Activated T-helper 2 cell treated with anti-CD3 and anti-CD28 coated beads, Interferon-gamma antibody, Interleukin-2, Interleukin-4, amounts not matched to agents 10 μg/mL and 5 μg/mL and 100 μg/mL, durations not matched to agents 14 hours and 24 hours and 36 hours (primary cell): ENCODE results near the gene TSC22D1. TPM values are rescaled to one million over a fixed set of nuclear protein-coding genes. Genes with fewer than 3 reads are reported as not detected.
"Not testable (repeated sequence)": the region's sequence is repeated elsewhere in the genome, so short reads cannot be mapped to it uniquely, and the experiment has no call there.

Source experiments
- DNase-seq: peaks from one replicate; pipeline ENCODE4 v3.0.0; 2021; ENCODE audit warnings: low spot score
- H3K27ac Mint-ChIP-seq: one replicate; pipeline ENCODE4 v1.8.0; 2021; ENCODE audit warnings: mixed read lengths
- H3K27me3 Mint-ChIP-seq: one replicate; pipeline ENCODE4 v1.8.0; 2021; ENCODE audit warnings: low read depth, mixed read lengths
- H3K36me3 Mint-ChIP-seq: one replicate; pipeline ENCODE4 v1.8.0; 2021; ENCODE audit warnings: low read depth, mixed read lengths
- H3K4me1 Mint-ChIP-seq: one replicate; pipeline ENCODE4 v1.8.0; 2021; ENCODE audit warnings: low read depth, mixed read lengths
- H3K4me3 Mint-ChIP-seq: one replicate; pipeline ENCODE4 v1.8.0; 2021; ENCODE audit warnings: low read depth, mild to moderate bottlenecking, moderate library complexity, mixed read lengths
- H3K9me3 Mint-ChIP-seq: one replicate; pipeline ENCODE4 v1.8.0; 2021; ENCODE audit warnings: mixed read lengths
- intact Hi-C: fragments of 100-400 bp; cut with micrococcal nuclease; formaldehyde crosslinking; loops from one replicate; pipeline ENCODE4 v1.15.1; 2023
- total RNA-seq: library from RNA; stranded (reverse); gene quantifications from 2 replicates; pipeline ENCODE4 v1.2.3, GENCODE V29; 2022

The TSC22D1 gene
- total RNA-seq, 1 donor from 2014 or later: 5.0 TPM

GRCh38 chr13:44487989-44488388 is 88.1 kb downstream of the TSC22D1 start:
- Mint-ChIP-seq H3K9me3 (no peaks in the 10 kb centered on the region), H3K36me3 (no peaks in the 10 kb centered on the region), H3K4me1 (peaks cover 11% of the 10 kb centered on the region), H3K4me3 (no peak overlapping the region), H3K27ac (no peak overlapping the region), H3K27me3 (peaks cover 2% of the 10 kb centered on the region)
- DNase-seq: no peak
- intact Hi-C loops: no loop called here

- peaks cover 11% of the 10 kb centered on the region for H3K4me1 Mint-ChIP-seq
- no peak overlapping the region for H3K27ac Mint-ChIP-seq
- DNase-seq: no peak
- no peak overlapping the region for H3K4me3 Mint-ChIP-seq
- H3K36me3 Mint-ChIP-seq: no peaks in the 10 kb centered on the region
- intact Hi-C loops: loop anchor here (5.0 kb wide), 1 partner anchor 93 kb away; the partner anchor contains the start of gene TSC22D1
- H3K9me3 Mint-ChIP-seq: no peaks in the 10 kb centered on the region
- peaks cover 6% of the 10 kb centered on the region for H3K27me3 Mint-ChIP-seq
Measured at GRCh38 chr13:44484562-44485138, 91.5 kb downstream of the TSC22D1 start.

GRCh38 chr13:44474122-44474910 is 101.8 kb downstream of the TSC22D1 start:
- intact Hi-C loops: no loop called here
- Mint-ChIP-seq H3K36me3 (no peaks in the 10 kb centered on the region), H3K4me3 (no peak overlapping the region), H3K9me3 (no peaks in the 10 kb centered on the region), H3K27me3 (peaks cover 8% of the 10 kb centered on the region), H3K4me1 (no peaks in the 10 kb centered on the region), H3K27ac (no peak overlapping the region)
- DNase-seq: no peak

- Mint-ChIP-seq H3K4me3 (no peak overlapping the region), H3K27ac (no peak overlapping the region), H3K4me1 (no peaks in the 10 kb centered on the region), H3K27me3 (peaks cover 15% of the 10 kb centered on the region), H3K36me3 (no peaks in the 10 kb centered on the region), H3K9me3 (no peaks in the 10 kb centered on the region)
- intact Hi-C loops: loop anchor here (2.0 kb wide), 1 partner anchor 567 kb away; no protein-coding TSS in a partner anchor
- no peak for DNase-seq
Measured at GRCh38 chr13:44471686-44472085, 104.4 kb downstream of the TSC22D1 start.

GRCh38 chr13:44470638-44471562 is 105.2 kb downstream of the TSC22D1 start:
- Mint-ChIP-seq H3K4me3 (no peak overlapping the region), H3K27me3 (peaks cover 15% of the 10 kb centered on the region), H3K4me1 (no peaks in the 10 kb centered on the region), H3K36me3 (no peaks in the 10 kb centered on the region), H3K27ac (no peak overlapping the region), H3K9me3 (no peaks in the 10 kb centered on the region)
- no peak for DNase-seq
- intact Hi-C loops: loop anchor here (2.0 kb wide), 1 partner anchor 566 kb away; no protein-coding TSS in a partner anchor

GRCh38 chr13:44468874-44469273 is 107.3 kb downstream of the TSC22D1 start:
- intact Hi-C loops: no loop called here
- Mint-ChIP-seq H3K4me3 (no peak overlapping the region), H3K9me3 (no peaks in the 10 kb centered on the region), H3K4me1 (no peaks in the 10 kb centered on the region), H3K36me3 (no peaks in the 10 kb centered on the region), H3K27ac (no peak overlapping the region), H3K27me3 (peaks cover 10% of the 10 kb centered on the region)
- no peak for DNase-seq

- H3K27me3 Mint-ChIP-seq: peaks cover 14% of the 10 kb centered on the region
- H3K4me3 Mint-ChIP-seq: no peak overlapping the region
- no peak for DNase-seq
- intact Hi-C loops: no loop called here
- H3K36me3 Mint-ChIP-seq: no peaks in the 10 kb centered on the region
- no peaks in the 10 kb centered on the region for H3K4me1 Mint-ChIP-seq
- H3K9me3 Mint-ChIP-seq: no peaks in the 10 kb centered on the region
- H3K27ac Mint-ChIP-seq: no peak overlapping the region
Measured at GRCh38 chr13:44465318-44465717, 110.8 kb downstream of the TSC22D1 start.

- Mint-ChIP-seq H3K9me3 (no peaks in the 10 kb centered on the region), H3K4me3 (no peak overlapping the region), H3K36me3 (no peaks in the 10 kb centered on the region), H3K27ac (no peak overlapping the region), H3K27me3 (peaks cover 14% of the 10 kb centered on the region), H3K4me1 (no peaks in the 10 kb centered on the region)
- intact Hi-C loops: no loop called here
- DNase-seq: no peak
Measured at GRCh38 chr13:44464471-44464870, 111.7 kb downstream of the TSC22D1 start.

GRCh38 chr13:44463759-44464158 is 112.4 kb downstream of the TSC22D1 start:
- H3K27ac Mint-ChIP-seq: no peak overlapping the region
- no peaks in the 10 kb centered on the region for H3K4me1 Mint-ChIP-seq
- no peak overlapping the region for H3K4me3 Mint-ChIP-seq
- H3K9me3 Mint-ChIP-seq: no peaks in the 10 kb centered on the region
- intact Hi-C loops: no loop called here
- H3K36me3 Mint-ChIP-seq: no peaks in the 10 kb centered on the region
- H3K27me3 Mint-ChIP-seq: peaks cover 10% of the 10 kb centered on the region
- no peak for DNase-seq

GRCh38 chr13:44459674-44460073 is 116.5 kb downstream of the TSC22D1 start:
- H3K9me3 Mint-ChIP-seq: no peaks in the 10 kb centered on the region
- DNase-seq: no peak
- no peaks in the 10 kb centered on the region for H3K4me1 Mint-ChIP-seq
- H3K27me3 Mint-ChIP-seq: peaks cover 6% of the 10 kb centered on the region
- no peak overlapping the region for H3K27ac Mint-ChIP-seq
- no peak overlapping the region for H3K4me3 Mint-ChIP-seq
- intact Hi-C loops: no loop called here
- no peaks in the 10 kb centered on the region for H3K36me3 Mint-ChIP-seq

- H3K4me3 Mint-ChIP-seq: no peak overlapping the region
- H3K27me3 Mint-ChIP-seq: peaks cover 8% of the 10 kb centered on the region
- intact Hi-C loops: no loop called here
- no peaks in the 10 kb centered on the region for H3K36me3 Mint-ChIP-seq
- H3K9me3 Mint-ChIP-seq: no peaks in the 10 kb centered on the region
- H3K27ac Mint-ChIP-seq: no peak overlapping the region
- H3K4me1 Mint-ChIP-seq: no peaks in the 10 kb centered on the region
- DNase-seq: no peak
Measured at GRCh38 chr13:44458313-44458975, 117.7 kb downstream of the TSC22D1 start.

- H3K36me3 Mint-ChIP-seq, H3K4me3 Mint-ChIP-seq, H3K4me1 Mint-ChIP-seq, H3K27ac Mint-ChIP-seq, H3K9me3 Mint-ChIP-seq, H3K27me3 Mint-ChIP-seq, intact Hi-C loops, DNase-seq: not testable (repeated sequence)
Measured at GRCh38 chr13:44456212-44456611, 119.9 kb downstream of the TSC22D1 start.
